ENCODE results near the gene RNF225.

- TF ChIP-seq EZH2phosphoT487 (IDR thresholded peaks at IDR 0.05; ENCODE audit: borderline replicate concordance, low read depth), result no peak
- TF ChIP-seq, protein P1, sequence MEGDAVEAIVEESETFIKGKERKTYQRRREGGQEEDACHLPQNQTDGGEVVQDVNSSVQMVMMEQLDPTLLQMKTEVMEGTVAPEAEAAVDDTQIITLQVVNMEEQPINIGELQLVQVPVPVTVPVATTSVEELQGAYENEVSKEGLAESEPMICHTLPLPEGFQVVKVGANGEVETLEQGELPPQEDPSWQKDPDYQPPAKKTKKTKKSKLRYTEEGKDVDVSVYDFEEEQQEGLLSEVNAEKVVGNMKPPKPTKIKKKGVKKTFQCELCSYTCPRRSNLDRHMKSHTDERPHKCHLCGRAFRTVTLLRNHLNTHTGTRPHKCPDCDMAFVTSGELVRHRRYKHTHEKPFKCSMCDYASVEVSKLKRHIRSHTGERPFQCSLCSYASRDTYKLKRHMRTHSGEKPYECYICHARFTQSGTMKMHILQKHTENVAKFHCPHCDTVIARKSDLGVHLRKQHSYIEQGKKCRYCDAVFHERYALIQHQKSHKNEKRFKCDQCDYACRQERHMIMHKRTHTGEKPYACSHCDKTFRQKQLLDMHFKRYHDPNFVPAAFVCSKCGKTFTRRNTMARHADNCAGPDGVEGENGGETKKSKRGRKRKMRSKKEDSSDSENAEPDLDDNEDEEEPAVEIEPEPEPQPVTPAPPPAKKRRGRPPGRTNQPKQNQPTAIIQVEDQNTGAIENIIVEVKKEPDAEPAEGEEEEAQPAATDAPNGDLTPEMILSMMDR (IDR thresholded peaks at IDR 0.05), result no peak
- no peak for TF ChIP-seq JUND (IDR thresholded peaks at IDR 0.05)
- no peak for TF ChIP-seq YY1 (IDR thresholded peaks at IDR 0.05; ENCODE audit: low read depth)
- no peak for TF ChIP-seq NRF1 (IDR thresholded peaks at IDR 0.05; ENCODE audit: low read depth, low read length)
- TF ChIP-seq, protein P2, sequence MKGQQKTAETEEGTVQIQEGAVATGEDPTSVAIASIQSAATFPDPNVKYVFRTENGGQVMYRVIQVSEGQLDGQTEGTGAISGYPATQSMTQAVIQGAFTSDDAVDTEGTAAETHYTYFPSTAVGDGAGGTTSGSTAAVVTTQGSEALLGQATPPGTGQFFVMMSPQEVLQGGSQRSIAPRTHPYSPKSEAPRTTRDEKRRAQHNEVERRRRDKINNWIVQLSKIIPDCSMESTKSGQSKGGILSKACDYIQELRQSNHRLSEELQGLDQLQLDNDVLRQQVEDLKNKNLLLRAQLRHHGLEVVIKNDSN (IDR thresholded peaks at IDR 0.05; ENCODE audit: borderline replicate concordance, low read depth), result no peak
- no peak for TF ChIP-seq SIN3A (IDR thresholded peaks at IDR 0.05; ENCODE audit: borderline replicate concordance, low read depth, low read length)
- TF ChIP-seq ZBTB33 (IDR thresholded peaks at IDR 0.05; ENCODE audit: borderline replicate concordance, low read depth), result no peak
- TF ChIP-seq FOXJ3 (CRISPR knock-in tag; IDR thresholded peaks at IDR 0.05), result no peak
- no peak for TF ChIP-seq POLR2AphosphoS5 (IDR thresholded peaks at IDR 0.05; ENCODE audit: low read depth, low read length)
These were observed 40.9 kb upstream of the RNF225 start for GRCh38 chr19:58354478-58355030.

Data from SK-N-SH (cell line).